AG04450 (cell line): ENCODE measurements around the gene IQCK. TPM values are rescaled to one million over a fixed set of nuclear protein-coding genes. Genes with fewer than 3 reads are reported as not detected.
A peak's percentile ranks its signal among the peaks of the same experiment; 100 is the strongest.
"Not testable (repeated sequence)": the region's sequence is repeated elsewhere in the genome, so short reads cannot be mapped to it uniquely, and the experiment has no call there.

Experiments used
- CTCF ChIA-PET: fragments of 300-600, 350-600 bp; formaldehyde crosslinking; extraction: SDS; loops from one replicate; lab custom pipeline; 2022; ENCODE audit warnings: antibody characterized with exemption, inconsistent platforms; lab: Charles Lee
- POLR2A ChIA-PET: fragments of 350-600 bp; formaldehyde crosslinking; extraction: SDS; loops from one replicate; lab custom pipeline; 2021; ENCODE audit warnings: antibody characterized with exemption, inconsistent platforms; lab: Yijun Ruan, JAX
- DNase-seq: peaks from one replicate; pipeline ENCODE4 v3.0.0-alpha.2; 2011; ENCODE audit warnings: low read depth, low spot score
- H3K27ac ChIP-seq: one replicate; pipeline ENCODE4 v1.5.1; 2012; ENCODE audit warnings: low read depth, low read length, control low read depth
- H3K27me3 ChIP-seq: one replicate; pipeline ENCODE4 v1.6.0; 2012; ENCODE audit warnings: low read length; ENCODE audit not compliant: control insufficient read depth, insufficient read depth
- H3K4me3 ChIP-seq: 2 replicates; pipeline ENCODE4 v1.5.1; 2011; ENCODE audit warnings: mild to moderate bottlenecking, low read depth, low read length, control low read depth
- H3K9me3 ChIP-seq: 2 replicates; pipeline ENCODE4 v1.5.1; 2012; ENCODE audit warnings: low read length; ENCODE audit not compliant: control insufficient read depth, insufficient read depth
- CTCF ChIP-seq: IDR thresholded peaks from 2 replicates; pipeline ENCODE4 v1.5.1; 2011; ENCODE audit warnings: low read depth, low read length, control low read depth, inconsistent platforms
- polyA minus RNA-seq: library from RNA; depleted of rRNA, polyadenylated mRNA; stranded (reverse); fragments of >200 nt; gene quantifications from 2 replicates; pipeline ENCODE4 v1.2.3, GENCODE V29; 2011; rRNA and poly(A)+ RNA removed
- polyA plus RNA-seq: library from polyadenylated mRNA; depleted of rRNA; stranded (reverse); fragments of >200 nt; gene quantifications from 2 replicates; pipeline ENCODE4 v1.2.3, GENCODE V29; 2011; rRNA removed

The IQCK gene
- 13.8 and 18.0 TPM in 2 replicates for polyA plus RNA-seq
- 4.6 and 12.1 TPM in 2 replicates for polyA minus RNA-seq

- ChIA-PET CTCF (interaction anchor here (2.2 kb wide), 1 partner anchor 169 kb away, joined by 7 read pairs; no protein-coding TSS in a partner anchor), POLR2A (interaction anchor here (0.5 to 1.2 kb wide), 3 partner anchors 93 to 163 kb away, joined by 3 to 4 read pairs (median 4); partner anchors contain the start of gene VPS35L)
- H3K9me3 ChIP-seq, result no peaks in the 10 kb centered on the region
- TF ChIP-seq CTCF, result peak; percentile 34
- H3K27ac ChIP-seq, result peak within 1 kb of the TSS; percentile 87
- H3K4me3 ChIP-seq, result peak within 1 kb of the TSS; percentile 90
- peak; percentile 73 for DNase-seq
- no peaks in the 10 kb centered on the region for H3K27me3 ChIP-seq
Observed at GRCh38 chr16:19717741-19718623, at the start of gene IQCK, which contains the start of gene KNOP1. IQCK (plus strand) TSS chr16:19718271; CDS start chr16:19718307, 36 bp downstream. KNOP1 (minus strand) TSS chr16:19718227; CDS start chr16:19715035, 3,192 bp downstream.

- TF ChIP-seq CTCF, result no peak
- ChIA-PET POLR2A (no interaction called here), CTCF (no interaction called here)
- Histone ChIP-seq H3K27ac (no peak overlapping the region), H3K4me3 (no peak overlapping the region), H3K27me3 (no peaks in the 10 kb centered on the region), H3K9me3 (no peaks in the 10 kb centered on the region)
- DNase-seq, result no peak
Observed at GRCh38 chr16:19672378-19672777, 45.7 kb upstream of the IQCK start.

- ChIA-PET CTCF (interaction anchor here (1.3 to 1.9 kb wide), 4 partner anchors 91 to 233 kb away, joined by 3 to 6 read pairs (median 4); partner anchors contain the start of gene VPS35L), POLR2A (no interaction called here)
- no peak overlapping the region for H3K27ac ChIP-seq
- DNase-seq, result no peak
- H3K9me3 ChIP-seq, result no peaks in the 10 kb centered on the region
- H3K4me3 ChIP-seq, result no peak overlapping the region
- H3K27me3 ChIP-seq, result no peaks in the 10 kb centered on the region
- TF ChIP-seq CTCF, result no peak
Observed at GRCh38 chr16:19674485-19674884, 43.6 kb upstream of the IQCK start.

- CTCF ChIA-PET, result interaction anchor here (0.6 kb wide), 1 partner anchor 61 kb away, joined by 3 read pairs; no protein-coding TSS in a partner anchor
- Histone ChIP-seq H3K27me3 (no peaks in the 10 kb centered on the region), H3K9me3 (no peaks in the 10 kb centered on the region), H3K4me3 (no peak overlapping the region), H3K27ac (no peak overlapping the region)
- POLR2A ChIA-PET, result no interaction called here
- TF ChIP-seq CTCF, result no peak
- DNase-seq, result no peak
Observed at GRCh38 chr16:19677402-19677801, 40.7 kb upstream of the IQCK start.

- DNase-seq, result no peak
- ChIA-PET CTCF (no interaction called here), POLR2A (no interaction called here)
- Histone ChIP-seq H3K9me3 (no peaks in the 10 kb centered on the region), H3K27ac (no peak overlapping the region), H3K27me3 (no peaks in the 10 kb centered on the region), H3K4me3 (no peak overlapping the region)
- no peak for TF ChIP-seq CTCF
Observed at GRCh38 chr16:19678804-19679203, 39.3 kb upstream of the IQCK start.

GRCh38 chr16:19679281-19679680, 38.8 kb upstream of the IQCK start:
- H3K9me3 ChIP-seq, H3K4me3 ChIP-seq, DNase-seq, H3K27me3 ChIP-seq, H3K27ac ChIP-seq, POLR2A ChIA-PET: not testable (repeated sequence)
- CTCF ChIA-PET, result interaction anchor here (0.5 to 0.7 kb wide), 2 partner anchors 117 to 121 kb away, joined by 3 read pairs; no protein-coding TSS in a partner anchor
